VCaP (cell line): ENCODE results near the gene CPPED1.

ENCODE experiments used
- H3K27ac ChIP-seq: fragments of 450-650 bp; 2 replicates; pipeline ENCODE4 v1.5.1; 2017
- CTCF ChIP-seq: fragments of 450-650 bp; conservative IDR thresholded peaks from 2 replicates; pipeline ENCODE4 v1.5.1; 2017; ENCODE audit warnings: mild to moderate bottlenecking, moderate library complexity

CPPED1 gene

GRCh38 chr16:12618515-12618914 lies 185.2 kb downstream of the CPPED1 start:
- H3K27ac ChIP-seq, result no peak overlapping the region
- no peak for TF ChIP-seq CTCF

- TF ChIP-seq CTCF, result no peak
- H3K27ac ChIP-seq, result no peak overlapping the region
These were observed 186.3 kb downstream of the CPPED1 start for GRCh38 chr16:12617401-12617819.

- TF ChIP-seq CTCF, result no peak
- no peak overlapping the region for H3K27ac ChIP-seq
These were observed 188.9 kb downstream of the CPPED1 start for GRCh38 chr16:12614662-12615278.

GRCh38 chr16:12613992-12614661 lies 189.6 kb downstream of the CPPED1 start:
- TF ChIP-seq CTCF, result no peak
- H3K27ac ChIP-seq, result no peak overlapping the region

GRCh38 chr16:12613131-12613991 lies 190.3 kb downstream of the CPPED1 start:
- H3K27ac ChIP-seq, result no peak overlapping the region
- TF ChIP-seq CTCF, result no peak

GRCh38 chr16:12612598-12613101 lies 191.0 kb downstream of the CPPED1 start:
- TF ChIP-seq CTCF, result no peak
- H3K27ac ChIP-seq, result no peak overlapping the region
